Measurements from ENCODE around the gene SIGLEC12.
A peak's percentile ranks its signal among the peaks of the same experiment; 100 is the strongest.

Gene SIGLEC12

GRCh38 chr19:51469162-51469561 lies 32.4 kb downstream of the SIGLEC12 start:
- Histone ChIP-seq H3K4me2 (ENCODE audit: insufficient read depth, low read length) (no peak overlapping the region), H3K4me1 (ENCODE audit: insufficient read depth, low read length) (peaks cover 8% of the 10 kb centered on the region), H3K36me3 (ENCODE audit: insufficient read depth, low read length) (no peaks in the 10 kb centered on the region), H3K9ac (ENCODE audit: low read depth, low read length) (no peak overlapping the region), H3K4me3 (ENCODE audit: low read depth in 1 of 2, low read length in 2 of 2) (no peak overlapping the region), H4K20me1 (ENCODE audit: insufficient read depth, low read length) (no peaks in the 10 kb centered on the region), H3K27me3 (ENCODE audit: insufficient read depth, low read length, poor library complexity) (no peaks in the 10 kb centered on the region), H2AFZ (ENCODE audit: low read depth, low read length) (no peak overlapping the region), H3K9me3 (ENCODE audit: insufficient read depth, low read length, severe bottlenecking) (no peaks in the 10 kb centered on the region), H3K79me2 (ENCODE audit: insufficient read depth, low read length) (no peaks in the 10 kb centered on the region), H3K27ac (ENCODE audit: low read length) (no peak overlapping the region)
- TF ChIP-seq EZH2 (IDR thresholded peaks at IDR 0.05; ENCODE audit: borderline replicate concordance, low read depth, low read length, severe bottlenecking) = no peak
- TF ChIP-seq CTCF (IDR thresholded peaks at IDR 0.05; ENCODE audit: borderline replicate concordance, extremely low read depth, low read length, poor library complexity, severe bottlenecking) = no peak
- ATAC-seq (ENCODE audit: insufficient read depth, low read depth) (no peak), DNase-seq (no peak)

GRCh38 chr19:51468545-51468920 lies 33.1 kb downstream of the SIGLEC12 start:
- DNase-seq (no peak), ATAC-seq (ENCODE audit: insufficient read depth, low read depth) (no peak)
- Histone ChIP-seq H3K79me2 (ENCODE audit: insufficient read depth, low read length) (no peaks in the 10 kb centered on the region), H3K27ac (ENCODE audit: low read length) (no peak overlapping the region), H3K9ac (ENCODE audit: low read depth, low read length) (no peak overlapping the region), H2AFZ (ENCODE audit: low read depth, low read length) (no peak overlapping the region), H3K4me3 (ENCODE audit: low read depth in 1 of 2, low read length in 2 of 2) (no peak overlapping the region), H3K27me3 (ENCODE audit: insufficient read depth, low read length, poor library complexity) (no peaks in the 10 kb centered on the region), H4K20me1 (ENCODE audit: insufficient read depth, low read length) (no peaks in the 10 kb centered on the region), H3K4me1 (ENCODE audit: insufficient read depth, low read length) (peaks cover 8% of the 10 kb centered on the region), H3K36me3 (ENCODE audit: insufficient read depth, low read length) (no peaks in the 10 kb centered on the region), H3K9me3 (ENCODE audit: insufficient read depth, low read length, severe bottlenecking) (no peaks in the 10 kb centered on the region), H3K4me2 (ENCODE audit: insufficient read depth, low read length) (no peak overlapping the region)
- TF ChIP-seq CTCF (IDR thresholded peaks at IDR 0.05; ENCODE audit: borderline replicate concordance, extremely low read depth, low read length, poor library complexity, severe bottlenecking) (no peak), EZH2 (IDR thresholded peaks at IDR 0.05; ENCODE audit: borderline replicate concordance, low read depth, low read length, severe bottlenecking) (no peak)

GRCh38 chr19:51467864-51468544 lies 33.6 kb downstream of the SIGLEC12 start:
- DNase-seq = peak; percentile 16
- Histone ChIP-seq H3K9me3 (ENCODE audit: insufficient read depth, low read length, severe bottlenecking) (no peaks in the 10 kb centered on the region), H3K79me2 (ENCODE audit: insufficient read depth, low read length) (no peaks in the 10 kb centered on the region)

More at GRCh38 chr19:51467864-51468544, 33.6 kb downstream of the SIGLEC12 start:
- Histone ChIP-seq H3K36me3 (ENCODE audit: insufficient read depth, low read length) (no peaks in the 10 kb centered on the region), H2AFZ (ENCODE audit: low read depth, low read length) (no peak overlapping the region), H3K4me1 (ENCODE audit: insufficient read depth, low read length) (peaks cover 8% of the 10 kb centered on the region), H3K27ac (ENCODE audit: low read length) (no peak overlapping the region), H3K9ac (ENCODE audit: low read depth, low read length) (no peak overlapping the region), H3K27me3 (ENCODE audit: insufficient read depth, low read length, poor library complexity) (no peaks in the 10 kb centered on the region), H3K4me2 (ENCODE audit: insufficient read depth, low read length) (no peak overlapping the region), H4K20me1 (ENCODE audit: insufficient read depth, low read length) (no peaks in the 10 kb centered on the region), H3K4me3 (ENCODE audit: low read depth in 1 of 2, low read length in 2 of 2) (no peak overlapping the region)
- ATAC-seq (ENCODE audit: insufficient read depth, low read depth) = peak; percentile 54
- TF ChIP-seq CTCF (IDR thresholded peaks at IDR 0.05; ENCODE audit: borderline replicate concordance, extremely low read depth, low read length, poor library complexity, severe bottlenecking) = no peak
- no peak for TF ChIP-seq EZH2 (IDR thresholded peaks at IDR 0.05; ENCODE audit: borderline replicate concordance, low read depth, low read length, severe bottlenecking)
